Cortex of kidney (tissue), 1 donor: ENCODE data around the gene BAX.
A peak's percentile ranks its signal among the peaks of the same experiment; 100 is the strongest.

Experiments used
- DNase-seq: peaks from one replicate; lab custom pipeline; 2025; lab: John Stamatoyannopoulos, UW

Gene BAX

DNA sequence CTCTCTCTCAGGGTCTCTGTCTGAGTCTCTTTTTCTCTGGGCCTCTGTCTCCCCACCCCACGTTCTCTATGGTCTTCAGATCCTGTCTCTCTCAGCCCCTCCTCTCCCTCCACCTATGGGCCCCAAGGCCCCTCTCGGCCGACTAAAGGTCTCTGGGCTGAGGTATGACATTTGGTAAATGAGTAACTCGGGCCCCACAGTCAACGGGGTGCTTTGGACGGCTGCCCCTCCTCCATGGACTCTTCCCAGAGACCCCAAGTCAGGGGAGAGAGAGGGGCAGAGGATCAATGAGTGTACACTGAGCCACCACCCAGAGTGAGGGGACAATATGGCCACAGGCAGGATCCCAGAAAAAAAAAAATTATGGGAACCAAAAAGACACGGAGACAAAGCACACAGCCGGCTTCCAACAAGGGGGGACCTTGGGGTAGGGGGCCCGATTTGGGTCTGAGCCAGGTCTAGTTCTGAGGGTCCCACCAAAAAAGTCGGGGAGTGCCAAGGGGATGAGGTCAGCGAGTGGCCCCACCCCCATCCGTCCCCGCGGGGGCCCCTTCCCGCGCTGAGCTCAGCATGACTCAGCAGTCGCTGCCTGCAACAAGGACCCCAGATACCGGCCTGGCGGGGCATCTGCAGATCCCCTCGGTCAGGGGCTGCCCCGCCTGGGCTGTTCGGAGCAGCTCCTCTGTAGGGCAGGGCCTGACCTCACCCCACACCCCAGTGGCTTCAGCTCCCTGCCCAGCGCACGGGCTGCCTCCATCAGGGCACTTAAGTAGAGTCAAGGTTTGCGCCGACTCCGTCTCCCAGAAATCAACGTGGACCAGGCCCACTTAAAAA is 8.9 kb downstream of the BAX start:
- DNase-seq = no peak

GRCh38 chr19:48964205-48965039 is 9.7 kb downstream of the BAX start:
- no peak for DNase-seq

- peak; percentile 85 for DNase-seq
Observed at GRCh38 chr19:48965040-48965805, 10.5 kb downstream of the BAX start, which contains the start of gene FTL. TSS of gene FTL (plus strand) at chr19:48965309. CDS start at chr19:48965508, 199 bp downstream.

- no peak for DNase-seq
Observed at GRCh38 chr19:48965806-48966540, 11.3 kb downstream of the BAX start.

DNA sequence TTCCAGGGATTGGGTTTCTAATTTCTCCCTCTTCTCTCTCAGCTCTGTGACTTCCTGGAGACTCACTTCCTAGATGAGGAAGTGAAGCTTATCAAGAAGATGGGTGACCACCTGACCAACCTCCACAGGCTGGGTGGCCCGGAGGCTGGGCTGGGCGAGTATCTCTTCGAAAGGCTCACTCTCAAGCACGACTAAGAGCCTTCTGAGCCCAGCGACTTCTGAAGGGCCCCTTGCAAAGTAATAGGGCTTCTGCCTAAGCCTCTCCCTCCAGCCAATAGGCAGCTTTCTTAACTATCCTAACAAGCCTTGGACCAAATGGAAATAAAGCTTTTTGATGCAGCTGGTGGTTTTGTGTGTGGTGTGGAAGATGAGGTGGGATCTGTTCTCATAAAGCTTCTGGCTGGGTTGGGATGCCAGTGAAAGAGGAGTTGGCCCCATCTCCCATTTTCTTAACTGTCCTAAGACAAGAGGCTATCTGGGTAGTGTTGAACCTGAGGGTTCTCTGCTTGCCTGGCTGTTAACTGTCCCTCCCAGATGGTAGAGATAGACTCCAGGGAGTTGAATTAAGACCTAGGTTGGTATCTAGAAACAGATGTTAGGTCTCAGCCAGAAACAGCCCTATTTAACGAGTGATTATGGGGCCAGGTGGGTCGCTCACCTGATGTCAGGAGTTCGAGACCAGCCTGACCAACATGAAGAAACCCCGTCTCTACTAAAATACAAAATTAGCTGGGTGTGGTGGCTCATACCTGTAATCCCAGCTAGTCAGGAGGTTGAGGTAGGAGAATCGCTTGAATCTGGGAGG is 12.1 kb downstream of the BAX start:
- DNase-seq = no peak

DNA sequence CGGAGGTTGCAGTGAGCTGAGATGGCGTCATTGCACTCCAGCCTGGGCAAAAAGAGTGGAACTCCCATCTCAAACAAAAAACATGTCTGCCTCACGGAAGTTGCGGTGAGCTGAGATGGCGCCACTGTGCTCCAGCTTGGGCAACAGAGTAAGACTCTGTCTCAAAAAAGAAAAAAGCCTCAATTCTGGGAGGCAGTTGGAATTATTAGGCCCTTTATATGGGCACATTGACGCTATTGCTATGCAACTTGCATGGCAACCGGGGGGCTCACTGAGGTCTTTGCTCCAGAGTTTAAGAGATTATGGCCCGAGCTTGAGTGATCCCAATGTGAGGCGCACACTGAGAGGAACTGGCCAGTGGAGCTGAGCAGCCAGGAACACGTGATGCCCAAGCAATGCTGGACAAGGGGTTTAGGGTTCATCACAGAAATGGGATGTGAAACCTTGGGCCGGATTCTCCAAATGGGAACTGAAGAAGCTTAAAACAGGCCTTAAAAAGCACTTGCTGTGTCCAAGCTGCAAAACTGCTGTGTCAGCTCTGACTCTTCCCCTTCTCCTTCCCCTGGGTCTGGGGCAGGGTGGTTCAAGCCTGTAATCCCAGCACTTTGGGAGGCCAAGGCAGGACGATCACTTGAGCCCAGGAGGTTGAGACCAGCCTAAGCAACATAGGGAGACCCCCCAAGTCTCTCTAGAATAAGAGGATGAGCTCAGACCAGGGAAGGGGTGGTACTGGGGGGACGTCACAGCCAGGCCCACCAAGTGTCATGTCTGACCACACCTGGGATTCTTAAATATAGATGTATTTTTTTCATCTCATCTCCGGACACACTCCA is 12.9 kb downstream of the BAX start:
- no peak for DNase-seq

DNA sequence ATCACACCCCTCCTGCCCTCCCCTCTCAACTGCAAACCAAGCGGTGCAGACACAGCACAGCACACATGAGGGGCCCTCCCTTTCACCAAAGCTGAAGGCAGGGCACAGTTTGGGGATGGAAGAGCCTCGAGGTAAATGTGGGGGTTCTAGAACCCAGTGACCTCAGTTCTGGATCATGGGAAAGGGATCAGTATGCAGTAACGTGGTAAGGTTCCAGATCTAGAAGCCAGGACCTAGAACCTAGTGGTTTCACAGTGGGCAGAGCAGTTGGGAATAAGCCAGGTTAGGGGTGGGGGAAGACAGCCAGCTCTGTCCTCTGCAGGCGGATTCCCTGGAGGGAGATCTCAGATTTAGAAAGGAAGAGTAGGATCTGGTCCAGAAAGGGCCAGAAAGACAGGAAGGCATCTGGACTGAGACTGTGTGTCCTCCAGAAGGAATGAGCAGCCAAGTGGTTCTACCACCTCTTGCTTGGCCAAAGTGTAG is 13.5 kb downstream of the BAX start:
- no peak for DNase-seq

- no peak for DNase-seq
Observed at GRCh38 chr19:48968813-48969218, 14.1 kb downstream of the BAX start.

- no peak for DNase-seq
Observed at GRCh38 chr19:48969276-48970138, 14.8 kb downstream of the BAX start.

DNA sequence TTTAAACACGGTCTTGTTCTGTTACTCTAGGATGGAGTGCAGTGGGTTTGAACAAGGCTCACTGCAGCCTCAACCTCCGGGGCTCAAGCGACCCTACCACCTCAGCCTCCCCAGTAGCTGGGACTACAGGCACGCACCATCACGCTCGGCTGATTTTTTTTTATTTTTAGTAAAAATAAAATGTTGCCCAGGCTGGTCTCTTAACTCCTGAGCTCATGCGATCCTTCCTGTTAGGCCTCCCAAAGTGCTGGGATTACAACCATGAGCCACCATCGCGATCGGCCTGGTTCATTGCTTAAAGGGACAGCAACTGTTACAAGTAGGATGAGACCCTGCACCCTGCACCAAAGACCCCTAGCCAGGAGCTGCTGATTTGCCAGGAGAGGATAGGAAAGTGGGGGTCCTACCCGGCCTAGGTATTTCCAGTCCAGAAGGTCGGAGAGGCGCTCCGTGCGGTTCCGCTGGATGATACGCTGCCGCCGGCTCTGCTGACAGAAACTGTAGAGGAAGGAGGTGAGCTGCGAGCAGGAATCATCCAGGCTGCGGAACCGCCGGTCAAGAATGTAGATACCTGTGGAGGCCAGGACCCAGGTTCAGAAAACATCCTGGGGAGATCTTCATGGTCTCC is 15.6 kb downstream of the BAX start:
- no peak for DNase-seq

DNA sequence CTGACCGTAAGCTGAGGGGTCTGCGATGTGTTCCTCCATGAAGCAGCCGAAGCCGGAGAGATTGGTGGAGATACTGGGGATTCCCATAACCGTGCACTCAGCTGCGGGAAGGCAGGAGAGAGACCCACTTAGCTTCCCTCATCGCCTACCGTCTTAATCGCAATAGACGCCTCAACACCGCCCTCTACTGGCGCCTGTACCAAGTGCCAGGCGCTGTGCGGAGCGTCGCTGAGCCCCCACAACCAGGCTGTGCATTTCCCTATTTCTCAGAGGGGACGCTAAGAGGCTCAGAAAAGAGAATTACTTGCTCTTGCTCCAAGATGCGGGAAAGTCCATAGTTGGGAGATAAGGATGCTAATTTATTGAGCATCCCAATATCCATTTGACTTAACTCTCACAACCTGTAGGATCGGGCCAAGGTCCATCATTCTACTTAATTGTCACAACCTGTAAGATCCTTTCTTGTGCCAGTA is 16.3 kb downstream of the BAX start:
- no peak for DNase-seq

DNA sequence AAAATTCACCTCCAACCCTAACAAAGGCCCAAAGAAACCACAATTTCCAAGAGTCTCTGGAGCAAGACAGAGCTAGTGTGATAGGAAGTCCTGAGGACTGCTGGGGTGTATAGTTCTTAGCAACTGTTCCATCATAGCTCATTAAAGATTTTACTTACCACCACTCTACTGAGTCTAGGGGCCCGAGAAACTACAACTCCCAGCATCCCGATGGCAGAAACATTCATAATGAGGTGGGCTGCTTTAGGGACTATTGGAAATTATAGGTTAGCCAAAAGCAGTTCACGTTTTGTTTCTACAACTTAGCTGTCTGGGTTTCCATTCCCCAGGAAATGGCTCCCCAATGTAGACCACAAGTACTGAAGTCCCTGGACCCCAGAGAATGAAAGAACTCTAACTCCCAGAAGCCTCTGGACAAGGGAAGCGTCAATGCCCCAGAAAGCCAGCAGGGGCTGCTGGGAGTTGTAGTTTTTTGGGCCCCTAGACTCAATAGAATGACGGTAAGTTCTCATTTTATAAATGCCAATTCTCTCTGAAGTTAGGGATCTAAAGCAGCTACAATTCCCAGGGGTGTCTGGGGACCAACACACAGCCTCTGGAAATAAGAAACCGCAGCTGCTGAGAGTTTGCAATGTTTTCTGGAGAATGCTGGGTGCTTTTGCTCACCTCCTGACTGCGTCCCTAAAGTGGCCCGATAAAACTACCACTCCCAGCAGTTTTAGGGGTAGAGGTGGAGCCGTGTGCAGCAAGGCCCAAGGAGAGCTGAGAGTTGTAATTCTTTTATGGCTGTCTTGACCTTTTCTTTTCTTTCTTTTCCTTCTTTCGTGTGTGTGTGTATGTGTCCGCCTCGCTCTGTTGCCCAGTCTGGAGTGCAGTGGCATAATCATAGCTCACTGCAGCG is 21.5 kb downstream of the BAX start:
- DNase-seq = no peak

DNA sequence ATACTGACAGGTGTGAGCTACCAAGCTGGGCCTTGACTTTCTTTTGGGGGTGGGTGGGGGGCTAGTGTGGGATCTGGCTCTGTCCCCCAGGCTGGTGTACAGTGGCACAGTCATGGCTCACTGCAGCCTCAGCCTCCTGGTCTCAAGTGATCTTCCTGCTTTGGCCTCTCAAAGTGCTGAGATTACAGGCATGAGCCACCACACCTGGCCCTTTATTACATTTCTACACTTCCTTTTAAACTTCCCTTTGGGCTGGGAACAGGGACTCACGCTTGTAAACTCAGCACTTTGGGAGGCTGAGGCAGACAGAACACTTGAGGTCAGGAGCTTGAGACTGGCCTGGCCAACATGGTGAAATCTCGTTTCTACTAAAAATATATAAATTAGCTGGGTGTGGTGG is 22.4 kb downstream of the BAX start:
- no peak for DNase-seq

- no peak for DNase-seq
Observed at GRCh38 chr19:48982280-48982679, 27.6 kb downstream of the BAX start.

DNA sequence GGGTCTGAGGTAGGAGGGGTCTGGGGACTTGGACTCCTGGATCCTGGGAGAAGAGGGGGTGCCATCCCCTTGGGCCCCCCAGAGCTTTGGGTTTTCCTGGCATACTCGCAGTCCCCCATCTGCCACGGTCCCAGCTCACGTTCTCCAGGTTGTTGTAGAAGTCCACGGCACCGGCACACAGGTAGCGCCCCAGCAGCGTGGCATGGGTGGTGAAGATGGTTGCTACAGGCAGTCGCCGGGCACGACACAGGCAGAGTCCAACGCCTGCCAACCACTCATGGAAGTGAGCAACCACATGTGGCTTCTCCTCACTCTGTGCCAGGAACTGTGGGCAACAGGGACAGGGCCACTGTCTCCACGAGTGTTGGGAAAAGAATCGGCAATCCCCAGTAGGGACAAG is 31.0 kb downstream of the BAX start:
- no peak for DNase-seq

DNA sequence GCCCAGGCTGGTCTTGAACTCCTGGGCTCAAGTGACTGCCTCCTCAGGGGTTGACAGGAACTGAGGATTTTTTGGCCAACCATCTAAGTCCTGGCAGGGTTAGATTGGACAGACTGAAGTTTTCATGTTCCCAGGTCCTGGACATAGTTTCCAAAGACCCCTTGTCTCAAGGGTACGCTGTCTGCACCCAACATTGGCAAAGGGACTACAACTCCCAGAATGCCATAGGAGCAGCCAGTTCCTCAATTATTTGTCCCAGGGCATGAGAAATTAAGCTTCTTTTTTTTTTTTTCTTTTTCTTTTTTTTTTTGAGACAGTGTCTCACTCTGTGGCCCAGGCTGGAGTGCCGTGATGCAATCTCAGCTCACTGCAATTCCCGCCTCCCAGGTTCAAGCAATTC is 31.5 kb downstream of the BAX start:
- no peak for DNase-seq

DNA sequence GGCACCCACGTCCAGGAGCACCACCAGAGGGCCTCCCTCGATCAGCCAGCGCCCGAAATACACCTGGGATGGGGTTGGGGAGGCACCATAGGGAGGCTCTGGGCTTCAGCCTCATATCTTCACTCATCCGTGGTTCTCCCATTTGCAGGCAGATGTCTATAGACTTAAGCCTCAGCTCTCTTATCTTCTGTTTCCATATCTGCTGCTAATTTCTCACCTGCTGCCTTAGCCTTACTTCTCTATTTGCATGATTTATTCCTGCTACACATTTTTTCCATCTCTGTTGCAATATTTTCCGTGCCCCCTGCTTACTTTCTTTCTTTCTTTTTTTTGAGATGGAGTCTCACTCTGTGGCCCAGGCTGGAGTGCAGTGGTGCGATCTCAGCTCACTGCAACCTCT is 32.6 kb downstream of the BAX start:
- DNase-seq = no peak
